WTC11 (cell line): ENCODE data around the gene KIAA2012. TPM values are rescaled to one million over a fixed set of nuclear protein-coding genes. Genes with fewer than 3 reads are reported as not detected.

Experiments
- ATAC-seq: fragments of 200-7000 bp; cut with Tn5 transposase; 2 replicates; pipeline ENCODE4 v1.10.0; 2021; ENCODE audit warnings: mild to moderate bottlenecking, moderate library complexity
- CTCF ChIA-PET: fragments of 300-600 bp; sonication (Branson Sonifier 250); formaldehyde crosslinking; loops from one replicate; lab custom pipeline; 2021; ENCODE audit warnings: antibody characterized with exemption; lab: Charles Lee
- POLR2A ChIA-PET: fragments of 350-600 bp; sonication (Branson Sonifier 250); formaldehyde crosslinking; loops from one replicate; lab custom pipeline; 2021; ENCODE audit warnings: antibody characterized with exemption; lab: Charles Lee
- DNase-seq: peaks from one replicate; pipeline ENCODE4 v3.0.0; 2021; ENCODE audit warnings: low spot score
- H3K27ac Mint-ChIP-seq: 2 replicates; pipeline ENCODE4 v1.8.0; 2021; ENCODE audit warnings: mixed read lengths
- H3K27me3 Mint-ChIP-seq: 2 replicates; pipeline ENCODE4 v1.8.0; 2021; ENCODE audit warnings: low read depth, mild to moderate bottlenecking, moderate library complexity, mixed read lengths
- H3K36me3 Mint-ChIP-seq: 2 replicates; pipeline ENCODE4 v1.8.0; 2021; ENCODE audit warnings: mixed read lengths
- H3K4me1 Mint-ChIP-seq: 2 replicates; pipeline ENCODE4 v1.8.0; 2022; ENCODE audit warnings: mixed read lengths
- H3K4me3 Mint-ChIP-seq: 2 replicates; pipeline ENCODE4 v1.8.0; 2021; ENCODE audit warnings: mild to moderate bottlenecking, moderate library complexity, mixed read lengths
- H3K9me3 Mint-ChIP-seq: 2 replicates; pipeline ENCODE4 v1.8.0; 2021; ENCODE audit warnings: mixed read lengths
- ESRRA ChIP-seq: sonication (generic); formaldehyde crosslinking; IDR thresholded peaks from 2 replicates; pipeline ENCODE4 v1.8.1; 2022; ENCODE audit warnings: mild to moderate bottlenecking, missing genetic modification reagents, borderline replicate concordance
- ETV6 ChIP-seq: sonication (generic); formaldehyde crosslinking; IDR thresholded peaks from 2 replicates; pipeline ENCODE4 v1.8.1; 2022; ENCODE audit warnings: mild to moderate bottlenecking, missing genetic modification reagents
- JUN ChIP-seq: sonication (generic); formaldehyde crosslinking; IDR thresholded peaks from 2 replicates; pipeline ENCODE4 v1.8.0; 2023; ENCODE audit warnings: mild to moderate bottlenecking, missing genetic modification reagents
- KAT7 ChIP-seq: sonication (generic); formaldehyde crosslinking; IDR thresholded peaks from 2 replicates; pipeline ENCODE4 v1.8.1; 2023; ENCODE audit warnings: missing genetic modification reagents, mild to moderate bottlenecking, borderline replicate concordance
- NR3C1 ChIP-seq: sonication (generic); formaldehyde crosslinking; conservative IDR thresholded peaks from 2 replicates; pipeline ENCODE4 v1.8.1; 2023; ENCODE audit warnings: low read depth, mild to moderate bottlenecking, missing genetic modification reagents
- OVOL2 ChIP-seq: fragments of 250-450 bp; sonication (Bioruptor Pico); IDR thresholded peaks from 2 replicates; pipeline ENCODE4 v1.9.0; 2021; ENCODE audit warnings: mild to moderate bottlenecking, borderline replicate concordance
- TEAD4 ChIP-seq: sonication (generic); formaldehyde crosslinking; IDR thresholded peaks from 2 replicates; pipeline ENCODE4 v1.8.0; 2022; ENCODE audit warnings: mild to moderate bottlenecking, missing genetic modification reagents
- ZNF138 ChIP-seq: sonication (generic); formaldehyde crosslinking; conservative IDR thresholded peaks from 2 replicates; pipeline ENCODE4 v1.8.1; 2022; ENCODE audit warnings: mild to moderate bottlenecking, moderate library complexity, missing genetic modification reagents
- ZNF263 ChIP-seq: sonication (generic); formaldehyde crosslinking; IDR thresholded peaks from 2 replicates; pipeline ENCODE4 v1.8.1; 2022; ENCODE audit warnings: low read depth, mild to moderate bottlenecking, moderate library complexity, missing genetic modification reagents
- total RNA-seq: library from RNA; stranded (reverse); gene quantifications from 3 replicates; pipeline ENCODE4 v1.2.3, GENCODE V29; 2021
- TF ChIP-seq, protein P1 (sequence below): fragments of 250-450 bp; sonication (Bioruptor Pico); IDR thresholded peaks from 2 replicates; pipeline ENCODE4 v1.9.0; 2021; ENCODE audit warnings: moderate library complexity, mild to moderate bottlenecking, inconsistent platforms, borderline replicate concordance
- TF ChIP-seq, protein P2 (sequence below): sonication (generic); formaldehyde crosslinking; IDR thresholded peaks from 2 replicates; pipeline ENCODE4 v1.8.1; 2023; ENCODE audit warnings: mild to moderate bottlenecking, missing genetic modification reagents
- TF ChIP-seq, protein P3 (sequence below): sonication (generic); formaldehyde crosslinking; IDR thresholded peaks from 2 replicates; pipeline ENCODE4 v1.8.0; 2023; ENCODE audit warnings: missing genetic modification reagents, mild to moderate bottlenecking, borderline replicate concordance
- TF ChIP-seq, protein P4 (sequence below): fragments of 200-600 bp; IDR thresholded peaks from 2 replicates; pipeline ENCODE4 v1.8.0; 2022; ENCODE audit warnings: antibody characterized with exemption
- TF ChIP-seq, protein P5 (sequence below): sonication (generic); formaldehyde crosslinking; IDR thresholded peaks from 2 replicates; pipeline ENCODE4 v1.8.0; 2022; ENCODE audit warnings: missing genetic modification reagents
- TF ChIP-seq, protein P6 (sequence below): sonication (generic); formaldehyde crosslinking; IDR thresholded peaks from 2 replicates; pipeline ENCODE4 v1.8.0; 2023; ENCODE audit warnings: mild to moderate bottlenecking, missing genetic modification reagents
- TF ChIP-seq, protein P7 (sequence below): sonication (generic); formaldehyde crosslinking; IDR thresholded peaks from 2 replicates; pipeline ENCODE4 v1.8.0; 2023; ENCODE audit warnings: missing genetic modification reagents

The KIAA2012 gene
- total RNA-seq, 1 experiment from 2014 or later, result not detected

DNA sequence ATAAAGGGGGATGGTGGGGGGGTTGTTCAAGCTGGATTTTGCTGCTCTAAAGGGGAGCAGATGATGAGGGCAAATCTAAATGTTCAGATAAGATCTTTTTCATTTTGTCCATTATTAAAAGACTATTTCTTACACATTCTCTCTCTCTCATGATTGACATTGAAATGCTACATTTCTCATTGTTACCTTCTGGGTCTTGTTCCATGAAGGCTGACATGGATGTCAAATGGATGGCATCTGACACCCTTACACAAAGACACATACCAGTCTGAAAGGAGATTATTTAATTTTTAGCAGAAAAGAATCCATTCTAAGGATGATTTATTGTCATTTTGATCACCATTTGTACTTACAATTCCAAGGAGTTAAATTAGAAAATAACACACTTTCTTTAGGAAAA lies 28.3 kb upstream of the KIAA2012 start (continued):
- TF ChIP-seq, protein P1, sequence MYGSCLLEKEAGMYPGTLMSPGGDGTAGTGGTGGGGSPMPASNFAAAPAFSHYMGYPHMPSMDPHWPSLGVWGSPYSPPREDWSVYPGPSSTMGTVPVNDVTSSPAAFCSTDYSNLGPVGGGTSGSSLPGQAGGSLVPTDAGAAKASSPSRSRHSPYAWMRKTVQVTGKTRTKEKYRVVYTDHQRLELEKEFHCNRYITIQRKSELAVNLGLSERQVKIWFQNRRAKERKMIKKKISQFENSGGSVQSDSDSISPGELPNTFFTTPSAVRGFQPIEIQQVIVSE, result no peak
- TF ChIP-seq JUN (CRISPR knock-in tag), result no peak
- TF ChIP-seq ESRRA (CRISPR knock-in tag), result no peak
- no peak for TF ChIP-seq TEAD4 (CRISPR knock-in tag)
- TF ChIP-seq, protein P2, sequence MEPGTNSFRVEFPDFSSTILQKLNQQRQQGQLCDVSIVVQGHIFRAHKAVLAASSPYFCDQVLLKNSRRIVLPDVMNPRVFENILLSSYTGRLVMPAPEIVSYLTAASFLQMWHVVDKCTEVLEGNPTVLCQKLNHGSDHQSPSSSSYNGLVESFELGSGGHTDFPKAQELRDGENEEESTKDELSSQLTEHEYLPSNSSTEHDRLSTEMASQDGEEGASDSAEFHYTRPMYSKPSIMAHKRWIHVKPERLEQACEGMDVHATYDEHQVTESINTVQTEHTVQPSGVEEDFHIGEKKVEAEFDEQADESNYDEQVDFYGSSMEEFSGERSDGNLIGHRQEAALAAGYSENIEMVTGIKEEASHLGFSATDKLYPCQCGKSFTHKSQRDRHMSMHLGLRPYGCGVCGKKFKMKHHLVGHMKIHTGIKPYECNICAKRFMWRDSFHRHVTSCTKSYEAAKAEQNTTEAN (CRISPR knock-in tag), result no peak

DNA sequence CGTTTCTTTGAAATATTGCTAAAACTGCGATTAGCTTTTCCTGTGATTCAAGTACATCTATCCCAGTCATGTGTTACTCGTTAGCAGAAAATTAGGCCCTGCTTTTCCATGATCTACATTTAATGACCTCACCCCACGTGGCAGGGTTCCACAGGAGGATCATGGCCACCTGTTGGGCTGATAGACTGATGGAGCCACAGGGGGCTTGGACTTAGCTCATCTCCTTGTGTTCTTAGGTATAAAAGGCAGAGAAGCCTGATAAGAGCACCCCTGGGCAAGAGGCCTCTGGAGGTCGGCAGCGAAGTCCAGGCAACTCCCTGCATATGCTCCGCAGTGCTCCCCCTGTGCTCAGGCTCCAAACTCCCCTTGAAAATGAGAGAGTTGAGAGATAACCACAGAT lies 26.5 kb upstream of the KIAA2012 start:
- POLR2A ChIA-PET, result no interaction called here
- DNase-seq, result no peak
- peaks cover 20% of the 10 kb centered on the region for H3K27me3 Mint-ChIP-seq
- H3K4me3 Mint-ChIP-seq, result no peak overlapping the region
- H3K4me1 Mint-ChIP-seq, result peaks cover 15% of the 10 kb centered on the region
- CTCF ChIA-PET, result interaction anchor here (1.2 kb wide), 1 partner anchor 13 kb away, joined by 4 read pairs; no protein-coding TSS in a partner anchor
- ATAC-seq, result no peak
- H3K36me3 Mint-ChIP-seq, result no peaks in the 10 kb centered on the region
- no peak overlapping the region for H3K27ac Mint-ChIP-seq
- no peaks in the 10 kb centered on the region for H3K9me3 Mint-ChIP-seq
- no peak for TF ChIP-seq ETV6 (CRISPR knock-in tag)
- TF ChIP-seq ZNF263 (CRISPR knock-in tag), result peak; percentile 29; the same call in 1 of the 2 replicates

DNA sequence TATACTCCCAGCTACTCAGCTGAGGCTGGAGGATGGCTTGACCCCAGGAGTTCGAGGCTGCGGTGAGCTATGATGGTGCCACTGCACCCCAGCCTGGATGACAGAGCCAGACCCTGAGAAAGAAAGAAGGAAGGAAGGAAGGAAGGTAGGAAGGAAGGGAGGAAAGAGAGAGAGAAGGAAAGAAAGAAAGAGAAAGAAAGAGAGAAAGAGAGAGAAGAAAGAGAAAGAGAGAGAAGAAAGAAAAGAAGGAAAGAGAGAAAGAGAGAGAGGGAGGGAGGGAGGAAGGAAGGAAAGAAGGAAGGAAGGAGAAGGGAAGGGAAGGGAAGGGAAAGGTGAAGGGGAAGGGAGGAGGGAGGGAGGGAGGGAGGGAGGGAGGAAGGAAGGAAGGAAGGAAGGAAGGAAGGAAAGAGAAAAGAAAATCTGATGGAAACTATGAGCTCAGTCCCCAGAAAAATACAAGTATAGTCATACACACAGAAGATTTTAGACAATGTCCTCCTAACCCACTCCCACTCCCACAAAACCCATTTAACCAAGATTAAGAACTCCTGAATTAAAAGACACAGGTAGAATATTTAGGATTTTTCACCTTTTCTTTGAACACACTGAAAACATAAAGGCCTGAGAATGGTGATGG lies 23.8 kb upstream of the KIAA2012 start:
- ATAC-seq, result no peak
- H3K27ac Mint-ChIP-seq, result no peak overlapping the region

More for the DNA sequence above, 23.8 kb upstream of the KIAA2012 start:
- POLR2A ChIA-PET, result no interaction called here
- DNase-seq, result no peak
- Mint-ChIP-seq H3K36me3 (no peaks in the 10 kb centered on the region), H3K4me1 (peaks cover 31% of the 10 kb centered on the region), H3K27me3 (peaks cover 23% of the 10 kb centered on the region), H3K9me3 (no peaks in the 10 kb centered on the region), H3K4me3 (no peak overlapping the region)
- TF ChIP-seq, protein P3, sequence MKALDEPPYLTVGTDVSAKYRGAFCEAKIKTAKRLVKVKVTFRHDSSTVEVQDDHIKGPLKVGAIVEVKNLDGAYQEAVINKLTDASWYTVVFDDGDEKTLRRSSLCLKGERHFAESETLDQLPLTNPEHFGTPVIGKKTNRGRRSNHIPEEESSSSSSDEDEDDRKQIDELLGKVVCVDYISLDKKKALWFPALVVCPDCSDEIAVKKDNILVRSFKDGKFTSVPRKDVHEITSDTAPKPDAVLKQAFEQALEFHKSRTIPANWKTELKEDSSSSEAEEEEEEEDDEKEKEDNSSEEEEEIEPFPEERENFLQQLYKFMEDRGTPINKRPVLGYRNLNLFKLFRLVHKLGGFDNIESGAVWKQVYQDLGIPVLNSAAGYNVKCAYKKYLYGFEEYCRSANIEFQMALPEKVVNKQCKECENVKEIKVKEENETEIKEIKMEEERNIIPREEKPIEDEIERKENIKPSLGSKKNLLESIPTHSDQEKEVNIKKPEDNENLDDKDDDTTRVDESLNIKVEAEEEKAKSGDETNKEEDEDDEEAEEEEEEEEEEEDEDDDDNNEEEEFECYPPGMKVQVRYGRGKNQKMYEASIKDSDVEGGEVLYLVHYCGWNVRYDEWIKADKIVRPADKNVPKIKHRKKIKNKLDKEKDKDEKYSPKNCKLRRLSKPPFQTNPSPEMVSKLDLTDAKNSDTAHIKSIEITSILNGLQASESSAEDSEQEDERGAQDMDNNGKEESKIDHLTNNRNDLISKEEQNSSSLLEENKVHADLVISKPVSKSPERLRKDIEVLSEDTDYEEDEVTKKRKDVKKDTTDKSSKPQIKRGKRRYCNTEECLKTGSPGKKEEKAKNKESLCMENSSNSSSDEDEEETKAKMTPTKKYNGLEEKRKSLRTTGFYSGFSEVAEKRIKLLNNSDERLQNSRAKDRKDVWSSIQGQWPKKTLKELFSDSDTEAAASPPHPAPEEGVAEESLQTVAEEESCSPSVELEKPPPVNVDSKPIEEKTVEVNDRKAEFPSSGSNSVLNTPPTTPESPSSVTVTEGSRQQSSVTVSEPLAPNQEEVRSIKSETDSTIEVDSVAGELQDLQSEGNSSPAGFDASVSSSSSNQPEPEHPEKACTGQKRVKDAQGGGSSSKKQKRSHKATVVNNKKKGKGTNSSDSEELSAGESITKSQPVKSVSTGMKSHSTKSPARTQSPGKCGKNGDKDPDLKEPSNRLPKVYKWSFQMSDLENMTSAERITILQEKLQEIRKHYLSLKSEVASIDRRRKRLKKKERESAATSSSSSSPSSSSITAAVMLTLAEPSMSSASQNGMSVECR, result no peak
- TF ChIP-seq, protein P4, sequence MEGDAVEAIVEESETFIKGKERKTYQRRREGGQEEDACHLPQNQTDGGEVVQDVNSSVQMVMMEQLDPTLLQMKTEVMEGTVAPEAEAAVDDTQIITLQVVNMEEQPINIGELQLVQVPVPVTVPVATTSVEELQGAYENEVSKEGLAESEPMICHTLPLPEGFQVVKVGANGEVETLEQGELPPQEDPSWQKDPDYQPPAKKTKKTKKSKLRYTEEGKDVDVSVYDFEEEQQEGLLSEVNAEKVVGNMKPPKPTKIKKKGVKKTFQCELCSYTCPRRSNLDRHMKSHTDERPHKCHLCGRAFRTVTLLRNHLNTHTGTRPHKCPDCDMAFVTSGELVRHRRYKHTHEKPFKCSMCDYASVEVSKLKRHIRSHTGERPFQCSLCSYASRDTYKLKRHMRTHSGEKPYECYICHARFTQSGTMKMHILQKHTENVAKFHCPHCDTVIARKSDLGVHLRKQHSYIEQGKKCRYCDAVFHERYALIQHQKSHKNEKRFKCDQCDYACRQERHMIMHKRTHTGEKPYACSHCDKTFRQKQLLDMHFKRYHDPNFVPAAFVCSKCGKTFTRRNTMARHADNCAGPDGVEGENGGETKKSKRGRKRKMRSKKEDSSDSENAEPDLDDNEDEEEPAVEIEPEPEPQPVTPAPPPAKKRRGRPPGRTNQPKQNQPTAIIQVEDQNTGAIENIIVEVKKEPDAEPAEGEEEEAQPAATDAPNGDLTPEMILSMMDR, result no peak
- TF ChIP-seq, protein P5, sequence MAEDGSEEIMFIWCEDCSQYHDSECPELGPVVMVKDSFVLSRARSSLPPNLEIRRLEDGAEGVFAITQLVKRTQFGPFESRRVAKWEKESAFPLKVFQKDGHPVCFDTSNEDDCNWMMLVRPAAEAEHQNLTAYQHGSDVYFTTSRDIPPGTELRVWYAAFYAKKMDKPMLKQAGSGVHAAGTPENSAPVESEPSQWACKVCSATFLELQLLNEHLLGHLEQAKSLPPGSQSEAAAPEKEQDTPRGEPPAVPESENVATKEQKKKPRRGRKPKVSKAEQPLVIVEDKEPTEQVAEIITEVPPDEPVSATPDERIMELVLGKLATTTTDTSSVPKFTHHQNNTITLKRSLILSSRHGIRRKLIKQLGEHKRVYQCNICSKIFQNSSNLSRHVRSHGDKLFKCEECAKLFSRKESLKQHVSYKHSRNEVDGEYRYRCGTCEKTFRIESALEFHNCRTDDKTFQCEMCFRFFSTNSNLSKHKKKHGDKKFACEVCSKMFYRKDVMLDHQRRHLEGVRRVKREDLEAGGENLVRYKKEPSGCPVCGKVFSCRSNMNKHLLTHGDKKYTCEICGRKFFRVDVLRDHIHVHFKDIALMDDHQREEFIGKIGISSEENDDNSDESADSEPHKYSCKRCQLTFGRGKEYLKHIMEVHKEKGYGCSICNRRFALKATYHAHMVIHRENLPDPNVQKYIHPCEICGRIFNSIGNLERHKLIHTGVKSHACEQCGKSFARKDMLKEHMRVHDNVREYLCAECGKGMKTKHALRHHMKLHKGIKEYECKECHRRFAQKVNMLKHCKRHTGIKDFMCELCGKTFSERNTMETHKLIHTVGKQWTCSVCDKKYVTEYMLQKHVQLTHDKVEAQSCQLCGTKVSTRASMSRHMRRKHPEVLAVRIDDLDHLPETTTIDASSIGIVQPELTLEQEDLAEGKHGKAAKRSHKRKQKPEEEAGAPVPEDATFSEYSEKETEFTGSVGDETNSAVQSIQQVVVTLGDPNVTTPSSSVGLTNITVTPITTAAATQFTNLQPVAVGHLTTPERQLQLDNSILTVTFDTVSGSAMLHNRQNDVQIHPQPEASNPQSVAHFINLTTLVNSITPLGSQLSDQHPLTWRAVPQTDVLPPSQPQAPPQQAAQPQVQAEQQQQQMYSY (CRISPR knock-in tag), result no peak
- TF ChIP-seq ZNF138 (CRISPR knock-in tag) (no peak), KAT7 (no peak), OVOL2 (CRISPR knock-in tag) (no peak), NR3C1 (CRISPR knock-in tag) (no peak)
- TF ChIP-seq, protein P6, sequence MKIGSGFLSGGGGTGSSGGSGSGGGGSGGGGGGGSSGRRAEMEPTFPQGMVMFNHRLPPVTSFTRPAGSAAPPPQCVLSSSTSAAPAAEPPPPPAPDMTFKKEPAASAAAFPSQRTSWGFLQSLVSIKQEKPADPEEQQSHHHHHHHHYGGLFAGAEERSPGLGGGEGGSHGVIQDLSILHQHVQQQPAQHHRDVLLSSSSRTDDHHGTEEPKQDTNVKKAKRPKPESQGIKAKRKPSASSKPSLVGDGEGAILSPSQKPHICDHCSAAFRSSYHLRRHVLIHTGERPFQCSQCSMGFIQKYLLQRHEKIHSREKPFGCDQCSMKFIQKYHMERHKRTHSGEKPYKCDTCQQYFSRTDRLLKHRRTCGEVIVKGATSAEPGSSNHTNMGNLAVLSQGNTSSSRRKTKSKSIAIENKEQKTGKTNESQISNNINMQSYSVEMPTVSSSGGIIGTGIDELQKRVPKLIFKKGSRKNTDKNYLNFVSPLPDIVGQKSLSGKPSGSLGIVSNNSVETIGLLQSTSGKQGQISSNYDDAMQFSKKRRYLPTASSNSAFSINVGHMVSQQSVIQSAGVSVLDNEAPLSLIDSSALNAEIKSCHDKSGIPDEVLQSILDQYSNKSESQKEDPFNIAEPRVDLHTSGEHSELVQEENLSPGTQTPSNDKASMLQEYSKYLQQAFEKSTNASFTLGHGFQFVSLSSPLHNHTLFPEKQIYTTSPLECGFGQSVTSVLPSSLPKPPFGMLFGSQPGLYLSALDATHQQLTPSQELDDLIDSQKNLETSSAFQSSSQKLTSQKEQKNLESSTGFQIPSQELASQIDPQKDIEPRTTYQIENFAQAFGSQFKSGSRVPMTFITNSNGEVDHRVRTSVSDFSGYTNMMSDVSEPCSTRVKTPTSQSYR (CRISPR knock-in tag), result no peak
- TF ChIP-seq, protein P7, sequence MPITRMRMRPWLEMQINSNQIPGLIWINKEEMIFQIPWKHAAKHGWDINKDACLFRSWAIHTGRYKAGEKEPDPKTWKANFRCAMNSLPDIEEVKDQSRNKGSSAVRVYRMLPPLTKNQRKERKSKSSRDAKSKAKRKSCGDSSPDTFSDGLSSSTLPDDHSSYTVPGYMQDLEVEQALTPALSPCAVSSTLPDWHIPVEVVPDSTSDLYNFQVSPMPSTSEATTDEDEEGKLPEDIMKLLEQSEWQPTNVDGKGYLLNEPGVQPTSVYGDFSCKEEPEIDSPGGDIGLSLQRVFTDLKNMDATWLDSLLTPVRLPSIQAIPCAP (CRISPR knock-in tag), result no peak
- CTCF ChIA-PET, result interaction anchor here (1.2 kb wide), 1 partner anchor 11 kb away, joined by 3 read pairs; no protein-coding TSS in a partner anchor
